Activated CD4-positive, CD25-positive, alpha-beta regulatory T cell treated with anti-CD3 and anti-CD28 coated beads, Interleukin-2, amount 50 U/mL, for 16 hours (primary cell): ENCODE data around the gene DSCAM.
"Not testable (repeated sequence)": the region's sequence is repeated elsewhere in the genome, so short reads cannot be mapped to it uniquely, and the experiment has no call there.

Experiments used
- DNase-seq: peaks from one replicate; pipeline ENCODE4 v3.0.0-alpha.2; 2020; ENCODE audit warnings: low read depth, low spot score

DSCAM gene

DNA sequence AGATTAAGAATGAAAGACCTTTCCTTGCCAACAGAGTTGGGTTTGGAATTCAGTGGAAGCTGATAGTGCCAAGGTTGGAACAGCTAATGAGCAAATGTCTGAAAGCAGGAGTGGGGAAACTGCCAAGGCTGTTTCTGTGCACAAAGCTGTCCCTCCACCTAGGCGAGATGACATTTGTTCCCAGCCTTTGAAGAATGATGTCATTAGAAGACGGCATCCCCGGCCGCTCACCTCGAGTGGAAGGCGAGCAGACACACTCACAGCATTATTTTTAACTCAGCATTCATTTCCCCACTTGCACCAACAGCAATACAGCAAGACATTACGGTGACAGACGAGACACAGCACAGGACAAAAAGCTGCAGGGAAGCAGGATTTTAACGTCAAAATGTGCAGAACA is 515.8 kb downstream of the DSCAM start:
- DNase-seq = no peak

DNA sequence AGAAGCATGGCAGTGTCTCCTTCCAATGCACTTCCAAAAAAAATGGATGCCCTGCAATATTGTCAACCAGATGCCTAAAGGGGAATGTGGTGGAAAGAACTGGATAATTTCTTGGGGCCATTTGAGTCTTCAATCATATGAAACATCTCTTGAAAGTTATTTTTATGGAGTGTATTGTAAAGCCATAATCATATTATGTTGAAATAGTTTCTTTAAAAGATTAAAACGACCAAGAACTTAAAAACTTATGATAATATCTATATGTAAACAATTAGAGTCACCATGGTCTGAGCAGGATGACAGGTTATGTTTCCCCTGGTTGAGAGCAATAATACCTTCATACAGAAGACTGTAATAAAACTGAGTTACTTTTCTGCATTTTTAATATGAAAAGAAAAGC is 522.6 kb downstream of the DSCAM start:
- DNase-seq = no peak

DNA sequence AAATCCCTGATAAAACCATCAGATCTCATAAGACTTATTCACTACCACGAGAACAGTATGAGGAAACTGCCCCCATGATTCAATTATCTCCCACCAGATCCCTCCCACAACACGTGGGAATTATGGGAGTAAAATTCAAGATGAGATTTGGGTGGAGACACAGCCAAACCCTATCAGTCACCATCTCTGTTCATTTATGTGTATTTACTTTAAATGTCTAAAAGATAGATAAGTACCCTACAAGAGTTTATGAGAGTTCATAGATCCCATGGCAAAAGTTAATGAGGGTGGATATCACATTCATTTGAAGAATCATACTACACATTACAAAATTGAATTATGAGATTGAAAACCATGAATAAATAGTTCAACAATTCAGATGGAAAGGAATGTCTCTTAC is 526.2 kb downstream of the DSCAM start:
- not testable (repeated sequence) for DNase-seq

DNA sequence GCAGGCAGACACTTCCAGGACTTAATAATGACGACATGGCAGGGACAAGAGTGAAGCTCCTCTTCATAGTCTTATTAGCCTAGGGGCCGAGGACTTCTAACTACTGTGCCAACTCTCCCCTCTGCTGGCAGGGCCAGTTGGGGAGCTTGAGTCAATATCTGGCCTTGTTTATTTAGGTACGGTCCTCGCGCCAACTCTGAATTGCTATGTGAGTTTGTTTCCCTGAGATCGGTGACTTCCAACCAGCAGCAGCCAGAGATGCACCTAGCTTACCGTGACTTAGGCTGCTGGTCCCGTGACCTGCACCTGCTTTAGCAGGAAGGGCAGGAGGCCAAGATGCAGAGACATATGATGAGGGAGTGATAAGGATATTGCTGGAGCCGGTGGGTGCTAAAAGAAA is 528.6 kb downstream of the DSCAM start:
- no peak for DNase-seq

DNA sequence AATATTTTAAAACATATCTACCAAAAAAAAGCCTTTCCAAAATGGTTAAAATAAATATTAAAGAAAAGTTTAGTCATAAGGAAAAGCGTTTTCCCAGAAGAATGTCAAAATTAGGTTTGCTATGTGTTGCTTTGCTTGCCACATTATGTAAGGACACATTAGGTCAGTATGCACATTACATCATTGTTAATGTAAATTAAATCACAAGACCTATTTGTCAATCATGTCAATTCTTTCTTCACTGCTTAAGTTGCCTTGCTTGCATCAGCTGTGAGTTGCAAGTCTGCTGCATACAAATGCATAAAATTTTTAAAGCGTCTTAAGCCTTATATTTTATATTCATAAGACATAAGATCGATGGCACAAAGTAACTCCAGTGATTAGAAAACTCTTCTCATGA is 530.9 kb downstream of the DSCAM start:
- no peak for DNase-seq

GRCh38 chr21:40315626-40316025 is 531.3 kb downstream of the DSCAM start:
- DNase-seq = no peak

GRCh38 chr21:40313260-40313659 is 533.7 kb downstream of the DSCAM start:
- DNase-seq = no peak

- DNase-seq = no peak
These were observed 546.7 kb downstream of the DSCAM start for GRCh38 chr21:40300300-40300699.

DNA sequence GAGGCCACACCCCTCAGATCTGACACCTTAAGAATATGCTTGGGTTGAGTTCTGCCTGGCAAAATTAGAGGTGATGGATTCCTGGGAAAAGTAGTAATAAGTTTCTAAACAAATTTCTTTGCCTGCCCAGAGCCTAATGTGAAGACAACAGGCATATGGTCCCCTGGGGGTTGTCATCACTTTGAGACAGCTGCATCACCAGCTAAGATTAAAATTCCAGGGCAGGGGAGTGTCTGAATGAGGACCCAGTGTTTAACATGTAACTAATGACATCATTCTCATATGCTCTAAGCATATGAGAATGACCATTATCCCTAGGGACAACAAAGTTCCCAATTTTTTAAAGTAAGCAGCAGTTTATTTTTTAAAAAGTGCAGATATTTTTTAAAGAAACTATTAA is 547.5 kb downstream of the DSCAM start:
- DNase-seq = no peak

DNA sequence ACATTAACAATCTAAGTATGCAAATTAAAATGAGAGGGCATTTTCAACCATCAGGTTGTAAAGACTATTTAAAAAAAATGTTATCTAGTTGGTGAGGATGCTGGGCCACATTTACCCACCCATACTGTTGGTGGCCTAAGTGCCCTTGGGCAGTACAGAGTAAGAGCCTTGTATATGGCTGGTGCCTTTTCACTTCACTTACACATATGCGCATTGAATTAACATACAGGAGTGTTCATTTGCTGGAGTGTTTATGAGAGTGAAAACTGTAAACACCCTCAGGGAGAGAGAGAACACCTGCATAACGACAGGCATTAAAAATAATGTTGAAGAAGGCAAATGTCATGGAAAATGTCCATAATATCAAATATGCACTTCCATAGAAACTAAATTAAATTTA is 552.6 kb downstream of the DSCAM start:
- no peak for DNase-seq

- DNase-seq = no peak
These were observed 555.4 kb downstream of the DSCAM start for GRCh38 chr21:40291560-40291959.

DNA sequence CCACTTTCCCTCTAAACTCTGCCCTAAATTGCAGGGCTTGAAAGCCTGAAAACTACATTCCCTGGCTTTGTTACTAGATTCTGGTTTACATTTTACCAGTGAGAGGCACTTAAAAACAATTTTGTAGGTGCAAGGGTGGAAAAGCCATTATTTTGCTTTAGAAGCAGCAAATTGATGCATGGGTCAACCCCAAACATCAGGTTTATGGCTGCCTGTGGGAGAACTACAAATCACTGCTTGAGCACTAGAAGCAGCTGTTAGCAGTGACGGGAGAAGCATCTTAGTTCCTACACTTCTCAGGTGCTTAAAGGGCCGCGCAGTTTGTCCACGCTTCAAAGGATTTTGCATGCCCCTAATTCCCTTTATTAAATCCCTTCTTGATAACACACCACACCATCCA is 562.5 kb downstream of the DSCAM start:
- no peak for DNase-seq

- DNase-seq = no peak
These were observed 563.8 kb downstream of the DSCAM start for GRCh38 chr21:40282912-40283886.

DNA sequence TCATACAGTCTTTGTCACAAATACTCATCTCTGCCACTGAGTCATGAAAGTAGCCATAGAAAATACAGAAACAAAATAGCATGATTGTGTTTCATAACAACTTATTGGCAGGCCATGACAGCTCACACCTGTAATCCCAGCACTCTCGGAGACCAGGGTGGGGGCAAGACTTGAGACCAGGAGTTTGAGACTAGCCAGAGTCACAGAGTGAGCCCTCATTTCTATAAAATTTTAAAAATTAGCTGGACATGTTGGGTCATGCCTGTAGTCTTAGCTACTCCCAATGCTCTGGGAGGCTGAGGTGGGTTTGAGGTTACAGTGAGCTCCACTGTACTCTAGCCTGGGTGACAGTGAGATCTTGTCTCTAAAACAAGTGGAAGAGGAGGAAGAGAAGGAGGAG is 568.6 kb downstream of the DSCAM start:
- DNase-seq = no peak

DNA sequence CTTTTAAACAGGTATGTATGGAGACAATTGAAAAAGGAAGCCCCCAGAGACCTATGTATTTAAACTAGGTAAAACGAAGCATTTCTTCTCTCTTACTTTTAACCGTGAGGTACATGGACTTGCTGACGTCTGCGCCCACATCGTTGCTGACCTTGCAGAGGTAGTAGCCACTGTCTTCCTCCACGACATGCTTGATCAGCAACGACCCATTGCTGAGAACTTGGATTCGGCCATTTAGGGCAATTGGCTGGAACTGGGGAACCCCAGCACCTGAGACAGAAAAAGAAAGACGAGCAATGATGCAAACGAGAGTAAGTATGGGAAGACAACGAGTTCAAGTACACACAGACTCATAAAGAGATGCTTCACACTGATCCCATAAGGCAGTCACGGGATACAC is 571.0 kb downstream of the DSCAM start:
- DNase-seq = no peak

DNA sequence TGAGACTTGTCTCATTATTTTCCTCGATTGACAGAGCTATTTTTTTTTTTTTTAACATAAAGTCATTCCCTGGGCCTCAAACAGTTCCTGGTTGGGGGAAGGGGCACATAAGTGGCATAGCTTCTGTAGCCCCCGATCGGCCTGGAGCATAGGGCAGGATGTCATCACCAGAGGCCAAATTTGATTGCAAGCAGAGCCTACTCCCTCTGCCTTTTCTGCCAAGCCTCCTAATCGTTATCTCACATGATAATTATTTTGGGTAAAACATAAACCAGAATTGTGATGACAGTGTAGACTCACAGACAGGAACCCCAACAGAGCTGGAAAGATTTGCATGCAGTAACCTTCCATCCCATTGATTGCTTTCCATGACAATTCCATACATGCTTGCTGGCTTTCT is 574.9 kb downstream of the DSCAM start:
- no peak for DNase-seq

GRCh38 chr21:40271164-40271563 is 575.8 kb downstream of the DSCAM start:
- DNase-seq = no peak

DNA sequence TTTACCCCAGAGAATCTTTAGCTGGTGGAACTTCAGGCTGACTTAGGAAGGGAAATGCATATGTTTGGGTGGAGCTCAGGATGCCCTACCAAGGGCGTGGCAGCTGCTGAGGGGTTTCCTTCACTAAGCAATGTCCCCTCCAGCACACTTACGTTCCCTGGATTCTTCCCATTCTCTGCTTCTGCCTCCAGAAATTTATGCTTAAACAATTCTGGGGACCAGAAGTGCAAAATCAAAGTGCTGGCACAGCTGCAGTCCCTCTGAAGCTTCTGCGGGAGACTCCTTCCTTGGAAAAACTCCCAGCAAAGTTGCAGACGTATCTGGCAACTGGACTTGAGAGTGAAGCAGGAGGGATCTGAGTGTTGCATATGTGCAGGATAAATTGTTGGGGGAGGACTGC is 576.9 kb downstream of the DSCAM start:
- DNase-seq = no peak

DNA sequence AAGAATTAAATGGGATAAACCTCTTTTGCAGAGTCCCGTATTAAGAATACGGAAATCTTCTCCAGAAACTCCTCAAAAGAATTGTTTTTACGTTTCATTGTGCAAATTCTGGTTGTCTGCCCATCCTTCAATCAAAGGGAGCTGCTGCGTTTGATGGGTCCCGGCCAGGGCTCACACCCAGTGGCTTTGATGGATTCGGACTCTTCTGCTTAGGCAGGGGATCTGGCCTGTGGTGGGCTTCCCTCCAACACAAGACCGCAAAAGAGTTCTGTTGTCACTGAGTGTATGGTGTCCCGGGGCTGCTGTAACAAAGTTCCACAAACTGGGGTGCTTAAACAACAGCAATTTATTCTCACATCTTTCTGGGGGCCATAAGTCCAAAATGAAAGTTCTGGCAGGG is 577.7 kb downstream of the DSCAM start:
- DNase-seq = no peak

DNA sequence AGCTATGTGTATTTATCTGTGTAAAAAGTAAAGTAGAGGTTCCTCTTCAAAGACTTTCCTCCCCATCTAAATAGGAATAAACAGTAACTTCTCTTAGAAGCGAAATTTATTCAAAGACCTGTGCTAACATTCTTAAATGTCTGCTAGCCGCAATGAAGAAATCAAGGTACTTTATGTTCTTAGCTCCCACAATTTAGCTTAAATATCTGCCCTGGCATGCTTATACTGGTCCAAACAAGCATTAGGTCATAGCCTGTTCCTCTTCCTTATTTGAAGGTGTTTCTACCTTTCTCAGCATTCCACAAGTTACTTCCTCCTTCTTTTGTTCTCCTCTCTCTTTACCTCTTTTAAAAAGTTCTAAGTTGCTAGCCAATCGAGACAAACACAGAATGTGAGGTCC is 588.5 kb downstream of the DSCAM start:
- DNase-seq = not testable (repeated sequence)

GRCh38 chr21:40257342-40257741 is 589.6 kb downstream of the DSCAM start:
- DNase-seq = no peak

- DNase-seq = no peak
These were observed 591.2 kb downstream of the DSCAM start for GRCh38 chr21:40255518-40256444.
